Measurements from ENCODE around the gene TTR.

Gene TTR

GRCh38 chr18:31592506-31593157 lies 955 bp downstream of the TTR start:
- H3K27ac ChIP-seq (ENCODE audit: low read depth in 2 of 2, low read length in 2 of 2) = no peak overlapping the region
- H3K4me3 ChIP-seq (ENCODE audit: low read length in 2 of 2) = no peak overlapping the region
- H3K27me3 ChIP-seq (ENCODE audit: control insufficient read depth in 2 of 2, insufficient read depth in 2 of 2, low read length in 2 of 2) = no peaks in the 10 kb centered on the region
- no peaks in the 10 kb centered on the region for H3K36me3 ChIP-seq (ENCODE audit: control insufficient read depth in 2 of 2, insufficient read depth in 2 of 2, low read length in 2 of 2)
- no peaks in the 10 kb centered on the region for H3K9me3 ChIP-seq (ENCODE audit: control insufficient read depth in 2 of 2, low read length in 2 of 2)
- no peak overlapping the region for H3K9ac ChIP-seq (ENCODE audit: low read depth in 1 of 2, low read length in 2 of 2)
- peaks cover 0 to 3% of the 10 kb centered on the region in 2 donors for H3K4me1 ChIP-seq (ENCODE audit: control insufficient read depth in 2 of 2, insufficient read depth in 2 of 2, low read length in 2 of 2)

GRCh38 chr18:31595121-31595771 lies 3.6 kb downstream of the TTR start:
- H3K9me3 ChIP-seq (ENCODE audit: control insufficient read depth in 2 of 2, low read length in 2 of 2) = no peaks in the 10 kb centered on the region
- no peaks in the 10 kb centered on the region for H3K36me3 ChIP-seq (ENCODE audit: control insufficient read depth in 2 of 2, insufficient read depth in 2 of 2, low read length in 2 of 2)
- H3K4me3 ChIP-seq (ENCODE audit: low read length in 2 of 2) = no peak overlapping the region
- H3K27ac ChIP-seq (ENCODE audit: low read depth in 2 of 2, low read length in 2 of 2) = no peak overlapping the region
- H3K4me1 ChIP-seq (ENCODE audit: control insufficient read depth in 2 of 2, insufficient read depth in 2 of 2, low read length in 2 of 2) = peaks cover 0 to 3% of the 10 kb centered on the region in 2 donors
- H3K27me3 ChIP-seq (ENCODE audit: control insufficient read depth in 2 of 2, insufficient read depth in 2 of 2, low read length in 2 of 2) = no peaks in the 10 kb centered on the region
- no peak overlapping the region for H3K9ac ChIP-seq (ENCODE audit: low read depth in 1 of 2, low read length in 2 of 2)

- Histone ChIP-seq H3K4me1 (ENCODE audit: control insufficient read depth in 2 of 2, insufficient read depth in 2 of 2, low read length in 2 of 2) (peaks cover 0 to 3% of the 10 kb centered on the region in 2 donors), H3K27ac (ENCODE audit: low read depth in 2 of 2, low read length in 2 of 2) (no peak overlapping the region), H3K9ac (ENCODE audit: low read depth in 1 of 2, low read length in 2 of 2) (no peak overlapping the region), H3K9me3 (ENCODE audit: control insufficient read depth in 2 of 2, low read length in 2 of 2) (no peaks in the 10 kb centered on the region), H3K27me3 (ENCODE audit: control insufficient read depth in 2 of 2, insufficient read depth in 2 of 2, low read length in 2 of 2) (no peaks in the 10 kb centered on the region), H3K4me3 (ENCODE audit: low read length in 2 of 2) (no peak overlapping the region), H3K36me3 (ENCODE audit: control insufficient read depth in 2 of 2, insufficient read depth in 2 of 2, low read length in 2 of 2) (no peaks in the 10 kb centered on the region)
These were observed 4.6 kb downstream of the TTR start for GRCh38 chr18:31596081-31596872.

- Histone ChIP-seq H3K9ac (ENCODE audit: low read depth in 1 of 2, low read length in 2 of 2) (no peak overlapping the region), H3K4me3 (ENCODE audit: low read length in 2 of 2) (no peak overlapping the region), H3K27me3 (ENCODE audit: control insufficient read depth in 2 of 2, insufficient read depth in 2 of 2, low read length in 2 of 2) (no peaks in the 10 kb centered on the region), H3K36me3 (ENCODE audit: control insufficient read depth in 2 of 2, insufficient read depth in 2 of 2, low read length in 2 of 2) (no peaks in the 10 kb centered on the region), H3K27ac (ENCODE audit: low read depth in 2 of 2, low read length in 2 of 2) (no peak overlapping the region), H3K9me3 (ENCODE audit: control insufficient read depth in 2 of 2, low read length in 2 of 2) (no peaks in the 10 kb centered on the region), H3K4me1 (ENCODE audit: control insufficient read depth in 2 of 2, insufficient read depth in 2 of 2, low read length in 2 of 2) (no peaks in the 10 kb centered on the region)
These were observed 6.5 kb downstream of the TTR start for GRCh38 chr18:31598021-31598805.

GRCh38 chr18:31603315-31603714 lies 11.6 kb downstream of the TTR start:
- no peaks in the 10 kb centered on the region for H3K4me1 ChIP-seq (ENCODE audit: control insufficient read depth in 2 of 2, insufficient read depth in 2 of 2, low read length in 2 of 2)
- H3K27ac ChIP-seq (ENCODE audit: low read depth in 2 of 2, low read length in 2 of 2) = no peak overlapping the region
- no peak overlapping the region for H3K4me3 ChIP-seq (ENCODE audit: low read length in 2 of 2)
- no peaks in the 10 kb centered on the region for H3K36me3 ChIP-seq (ENCODE audit: control insufficient read depth in 2 of 2, insufficient read depth in 2 of 2, low read length in 2 of 2)
- no peak overlapping the region for H3K9ac ChIP-seq (ENCODE audit: low read depth in 1 of 2, low read length in 2 of 2)
- no peaks in the 10 kb centered on the region for H3K27me3 ChIP-seq (ENCODE audit: control insufficient read depth in 2 of 2, insufficient read depth in 2 of 2, low read length in 2 of 2)
- no peaks in the 10 kb centered on the region for H3K9me3 ChIP-seq (ENCODE audit: control insufficient read depth in 2 of 2, low read length in 2 of 2)

GRCh38 chr18:31606265-31606664 lies 14.6 kb downstream of the TTR start:
- Histone ChIP-seq H3K36me3 (ENCODE audit: control insufficient read depth in 2 of 2, insufficient read depth in 2 of 2, low read length in 2 of 2) (no peaks in the 10 kb centered on the region), H3K9ac (ENCODE audit: low read depth in 1 of 2, low read length in 2 of 2) (no peak overlapping the region), H3K27me3 (ENCODE audit: control insufficient read depth in 2 of 2, insufficient read depth in 2 of 2, low read length in 2 of 2) (no peaks in the 10 kb centered on the region), H3K4me3 (ENCODE audit: low read length in 2 of 2) (no peak overlapping the region), H3K27ac (ENCODE audit: low read depth in 2 of 2, low read length in 2 of 2) (no peak overlapping the region), H3K4me1 (ENCODE audit: control insufficient read depth in 2 of 2, insufficient read depth in 2 of 2, low read length in 2 of 2) (no peaks in the 10 kb centered on the region), H3K9me3 (ENCODE audit: control insufficient read depth in 2 of 2, low read length in 2 of 2) (no peaks in the 10 kb centered on the region)

- Histone ChIP-seq H3K4me1 (ENCODE audit: control insufficient read depth in 2 of 2, insufficient read depth in 2 of 2, low read length in 2 of 2) (no peaks in the 10 kb centered on the region), H3K9me3 (ENCODE audit: control insufficient read depth in 2 of 2, low read length in 2 of 2) (no peaks in the 10 kb centered on the region), H3K4me3 (ENCODE audit: low read length in 2 of 2) (no peak overlapping the region), H3K27ac (ENCODE audit: low read depth in 2 of 2, low read length in 2 of 2) (no peak overlapping the region), H3K36me3 (ENCODE audit: control insufficient read depth in 2 of 2, insufficient read depth in 2 of 2, low read length in 2 of 2) (no peaks in the 10 kb centered on the region), H3K27me3 (ENCODE audit: control insufficient read depth in 2 of 2, insufficient read depth in 2 of 2, low read length in 2 of 2) (no peaks in the 10 kb centered on the region), H3K9ac (ENCODE audit: low read depth in 1 of 2, low read length in 2 of 2) (no peak overlapping the region)
These were observed 15.7 kb downstream of the TTR start for GRCh38 chr18:31607384-31607783.

GRCh38 chr18:31609886-31610285 lies 18.2 kb downstream of the TTR start:
- no peaks in the 10 kb centered on the region for H3K27me3 ChIP-seq (ENCODE audit: control insufficient read depth in 2 of 2, insufficient read depth in 2 of 2, low read length in 2 of 2)
- no peak overlapping the region for H3K4me3 ChIP-seq (ENCODE audit: low read length in 2 of 2)
- no peaks in the 10 kb centered on the region for H3K4me1 ChIP-seq (ENCODE audit: control insufficient read depth in 2 of 2, insufficient read depth in 2 of 2, low read length in 2 of 2)
- H3K36me3 ChIP-seq (ENCODE audit: control insufficient read depth in 2 of 2, insufficient read depth in 2 of 2, low read length in 2 of 2) = no peaks in the 10 kb centered on the region
- H3K9me3 ChIP-seq (ENCODE audit: control insufficient read depth in 2 of 2, low read length in 2 of 2) = no peaks in the 10 kb centered on the region
- H3K27ac ChIP-seq (ENCODE audit: low read depth in 2 of 2, low read length in 2 of 2) = no peak overlapping the region
- no peak overlapping the region for H3K9ac ChIP-seq (ENCODE audit: low read depth in 1 of 2, low read length in 2 of 2)

- Histone ChIP-seq H3K9ac (ENCODE audit: low read depth in 1 of 2, low read length in 2 of 2) (no peak overlapping the region), H3K27me3 (ENCODE audit: control insufficient read depth in 2 of 2, insufficient read depth in 2 of 2, low read length in 2 of 2) (no peaks in the 10 kb centered on the region), H3K4me1 (ENCODE audit: control insufficient read depth in 2 of 2, insufficient read depth in 2 of 2, low read length in 2 of 2) (no peaks in the 10 kb centered on the region), H3K27ac (ENCODE audit: low read depth in 2 of 2, low read length in 2 of 2) (no peak overlapping the region), H3K9me3 (ENCODE audit: control insufficient read depth in 2 of 2, low read length in 2 of 2) (no peaks in the 10 kb centered on the region), H3K36me3 (ENCODE audit: control insufficient read depth in 2 of 2, insufficient read depth in 2 of 2, low read length in 2 of 2) (no peaks in the 10 kb centered on the region), H3K4me3 (ENCODE audit: low read length in 2 of 2) (no peak overlapping the region)
These were observed 18.9 kb downstream of the TTR start for GRCh38 chr18:31610286-31611205.

Measured in mucosa of rectum (tissue), 2 donors.